Skeletal muscle tissue (tissue), 4 donors: ENCODE measurements around the gene TNNT1. TPM values are rescaled to one million over a fixed set of nuclear protein-coding genes. Genes with fewer than 3 reads are reported as not detected.

Experiments
- H3K27ac ChIP-seq: one replicate; pipeline ENCODE4 v1.7.0; 2013; ENCODE audit warnings: mild to moderate bottlenecking, low read depth, low read length, inconsistent platforms
- H3K27me3 ChIP-seq, 3 donors: one replicate each; pipeline ENCODE4 v1.7.0; 2013; ENCODE audit warnings: low read length in 3 of 3; ENCODE audit not compliant: control insufficient read depth in 3 of 3, insufficient read depth in 3 of 3
- H3K36me3 ChIP-seq, 3 donors: one replicate each; pipeline ENCODE4 v1.7.0; 2013; ENCODE audit warnings: low read length in 3 of 3; ENCODE audit not compliant: control insufficient read depth in 3 of 3, insufficient read depth in 3 of 3
- H3K4me1 ChIP-seq, 3 donors: one replicate each; pipeline ENCODE4 v1.7.0; 2013; ENCODE audit warnings: low read length in 3 of 3, mild to moderate bottlenecking in 3 of 3; ENCODE audit not compliant: control insufficient read depth in 3 of 3, insufficient read depth in 3 of 3
- H3K4me3 ChIP-seq, 3 donors: one replicate each; pipeline ENCODE4 v1.7.0; 2013; ENCODE audit warnings: low read length in 3 of 3
- H3K9ac ChIP-seq, 3 donors: one replicate each; pipeline ENCODE4 v1.7.0; 2013; ENCODE audit warnings: low read length in 3 of 3, mild to moderate bottlenecking in 3 of 3, moderate library complexity in 2 of 3, low read depth in 1 of 3
- H3K9me3 ChIP-seq, 3 donors: one replicate each; pipeline ENCODE4 v1.7.0; 2013; ENCODE audit warnings: low read length in 3 of 3; ENCODE audit not compliant: control insufficient read depth in 3 of 3
- total RNA-seq: library from RNA; depleted of rRNA; stranded (reverse); fragments of >200 nt; gene quantifications from one replicate; pipeline ENCODE4 v1.2.3, GENCODE V29; 2014
- donor health status: Osteomylitis.

The TNNT1 gene
- total RNA-seq, 1 donor from 2014 or later = 540 TPM

- Histone ChIP-seq H3K4me1 (peaks cover 5 to 7% (median 7%) of the 10 kb centered on the region in 3 donors), H3K4me3 (peak within 1 kb of the TSS; percentile 46 to 64 (median 58)), H3K9me3 (no peaks in the 10 kb centered on the region), H3K27me3 (peaks cover 69 to 82% (median 74%) of the 10 kb centered on the region in 3 donors), H3K36me3 (no peaks in the 10 kb centered on the region), H3K9ac (no peak within 1 kb of the TSS), H3K27ac (no peak within 1 kb of the TSS)
These were observed 30.8 kb upstream of the TNNT1 start, which contains the start of gene SYT5 for GRCh38 chr19:55179606-55180484. SYT5 (minus strand) TSS chr19:55180289; CDS start chr19:55179041, 1,248 bp downstream.

- Histone ChIP-seq H3K36me3 (no peaks in the 10 kb centered on the region), H3K27ac (no peak overlapping the region), H3K4me3 (peak overlapping the region; percentile 46 to 64 (median 58)), H3K9ac (no peak overlapping the region), H3K4me1 (peaks cover 5 to 7% (median 7%) of the 10 kb centered on the region in 3 donors), H3K9me3 (no peaks in the 10 kb centered on the region), H3K27me3 (peaks cover 77 to 91% (median 82%) of the 10 kb centered on the region in 3 donors)
These were observed 30.0 kb upstream of the TNNT1 start for GRCh38 chr19:55178781-55179599.

- no peak overlapping the region for H3K4me3 ChIP-seq
These were observed 27.1 kb upstream of the TNNT1 start for GRCh38 chr19:55176076-55176475.

GRCh38 chr19:55175117-55175867 is 26.3 kb upstream of the TNNT1 start:
- Histone ChIP-seq H3K27me3 (peaks cover 84 to 91% (median 89%) of the 10 kb centered on the region in 3 donors), H3K9me3 (no peaks in the 10 kb centered on the region), H3K36me3 (no peaks in the 10 kb centered on the region), H3K9ac (no peak overlapping the region), H3K4me1 (peaks cover 7 to 15% (median 8%) of the 10 kb centered on the region in 3 donors), H3K4me3 (no peak overlapping the region), H3K27ac (no peak overlapping the region)

More at GRCh38 chr19:55176076-55176475, 27.1 kb upstream of the TNNT1 start:
- H3K4me1 ChIP-seq = peaks cover 7 to 15% (median 8%) of the 10 kb centered on the region in 3 donors
- no peaks in the 10 kb centered on the region for H3K9me3 ChIP-seq
- H3K9ac ChIP-seq = no peak overlapping the region
- no peak overlapping the region for H3K27ac ChIP-seq
- H3K27me3 ChIP-seq = peaks cover 85 to 93% (median 92%) of the 10 kb centered on the region in 3 donors
- no peaks in the 10 kb centered on the region for H3K36me3 ChIP-seq

GRCh38 chr19:55174425-55175116 is 25.6 kb upstream of the TNNT1 start:
- Histone ChIP-seq H3K4me3 (no peak overlapping the region), H3K9me3 (no peaks in the 10 kb centered on the region), H3K27ac (no peak overlapping the region)

GRCh38 chr19:55173714-55174409 is 24.9 kb upstream of the TNNT1 start:
- Histone ChIP-seq H3K9me3 (no peaks in the 10 kb centered on the region), H3K4me1 (peaks cover 0 to 9% (median 3%) of the 10 kb centered on the region in 3 donors), H3K36me3 (no peaks in the 10 kb centered on the region), H3K9ac (no peak overlapping the region), H3K4me3 (peak overlapping the region in 1 of 3 donors; percentile 46), H3K27ac (no peak overlapping the region), H3K27me3 (peaks cover 81 to 86% (median 84%) of the 10 kb centered on the region in 3 donors)

More at GRCh38 chr19:55174425-55175116, 25.6 kb upstream of the TNNT1 start:
- H3K27me3 ChIP-seq = peaks cover 86 to 90% (median 86%) of the 10 kb centered on the region in 3 donors
- no peaks in the 10 kb centered on the region for H3K36me3 ChIP-seq
- peaks cover 6 to 15% (median 8%) of the 10 kb centered on the region in 3 donors for H3K4me1 ChIP-seq
- no peak overlapping the region for H3K9ac ChIP-seq

GRCh38 chr19:55173186-55173713 is 24.2 kb upstream of the TNNT1 start:
- Histone ChIP-seq H3K27ac (no peak overlapping the region), H3K9ac (no peak overlapping the region), H3K9me3 (no peaks in the 10 kb centered on the region), H3K4me3 (peak overlapping the region in 1 of 3 donors; percentile 46), H3K4me1 (peaks cover 0 to 9% (median 3%) of the 10 kb centered on the region in 3 donors), H3K36me3 (no peaks in the 10 kb centered on the region), H3K27me3 (peaks cover 77 to 83% (median 78%) of the 10 kb centered on the region in 3 donors)

GRCh38 chr19:55172741-55173140 is 23.7 kb upstream of the TNNT1 start:
- Histone ChIP-seq H3K4me3 (no peak overlapping the region), H3K27me3 (peaks cover 74 to 79% (median 76%) of the 10 kb centered on the region in 3 donors), H3K4me1 (peaks cover 0 to 9% (median 3%) of the 10 kb centered on the region in 3 donors), H3K9me3 (no peaks in the 10 kb centered on the region), H3K36me3 (no peaks in the 10 kb centered on the region), H3K9ac (no peak overlapping the region), H3K27ac (no peak overlapping the region)
